Endometrium (tissue), 2 donors: Measurements from ENCODE around the gene XG.
"Not testable (repeated sequence)": the region's sequence is repeated elsewhere in the genome, so short reads cannot be mapped to it uniquely, and the experiment has no call there.

Source experiments
- FAIRE-seq: peaks from 2 replicates; lab custom pipeline; 2012; peaks lifted over from hg19 to GRCh38; lab: Jason Lieb, UNC
- donor health status: control.
- donor health status: control.

The XG gene

DNA sequence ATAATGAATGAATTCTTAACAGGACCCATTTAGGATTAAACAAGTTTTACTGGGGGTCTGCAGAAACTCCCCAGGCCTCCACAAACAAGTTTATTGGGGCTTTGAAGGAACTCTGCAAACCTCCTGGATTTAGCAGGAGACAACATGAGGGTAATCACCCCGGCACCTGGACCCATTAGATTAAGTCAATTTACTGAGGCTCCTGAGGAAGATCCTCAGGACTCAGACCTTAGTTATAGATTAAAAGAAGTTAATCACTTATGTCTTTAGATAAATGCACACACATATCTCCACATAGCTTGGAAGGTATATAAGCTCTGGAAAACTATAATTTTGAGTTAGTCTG, 29.4 kb downstream of the XG start:
- no peak for FAIRE-seq

DNA sequence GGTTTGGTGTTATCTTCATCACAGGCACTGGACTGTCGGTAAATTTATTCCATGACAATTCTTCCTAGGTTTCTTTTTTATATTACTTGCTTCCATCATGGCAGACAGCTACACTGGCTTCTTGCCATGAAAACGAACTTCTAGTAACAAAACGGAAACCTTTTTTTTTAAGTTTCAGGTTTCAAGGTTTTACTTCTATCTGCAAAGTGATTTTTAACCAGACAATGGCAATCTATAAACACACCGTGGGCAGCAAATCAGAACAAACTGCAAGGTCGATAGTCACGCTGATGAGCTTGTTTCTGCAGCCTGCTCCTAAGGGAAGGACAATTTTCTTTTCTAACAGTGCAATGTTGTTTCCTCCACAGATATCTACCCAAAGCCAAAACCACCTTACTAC, 29.9 kb downstream of the XG start:
- no peak for FAIRE-seq

GRCh38 chrX:2782171-2782570, 30.3 kb downstream of the XG start:
- FAIRE-seq = no peak

DNA sequence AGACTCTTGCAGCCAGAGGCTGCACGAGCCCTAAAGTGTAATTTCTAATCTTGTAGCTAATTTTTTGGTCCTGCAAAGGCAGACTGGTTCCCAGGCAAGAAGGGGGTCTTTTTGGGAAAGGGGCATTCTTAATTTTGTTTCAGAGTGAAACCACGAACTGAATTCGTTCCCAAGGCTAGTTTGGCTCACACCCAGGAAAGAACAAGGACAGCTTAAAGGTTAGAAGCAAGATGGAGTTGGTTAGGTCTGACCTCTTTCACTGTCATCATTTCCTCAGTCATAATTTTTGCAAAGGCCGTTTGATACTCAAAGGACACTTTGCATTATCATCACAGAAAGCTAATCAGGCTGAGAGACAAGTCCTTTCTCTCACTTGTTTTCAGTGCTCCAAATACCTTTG, 30.9 kb downstream of the XG start:
- no peak for FAIRE-seq

- no peak for FAIRE-seq
These were observed 32.2 kb downstream of the XG start for GRCh38 chrX:2784026-2784425.

DNA sequence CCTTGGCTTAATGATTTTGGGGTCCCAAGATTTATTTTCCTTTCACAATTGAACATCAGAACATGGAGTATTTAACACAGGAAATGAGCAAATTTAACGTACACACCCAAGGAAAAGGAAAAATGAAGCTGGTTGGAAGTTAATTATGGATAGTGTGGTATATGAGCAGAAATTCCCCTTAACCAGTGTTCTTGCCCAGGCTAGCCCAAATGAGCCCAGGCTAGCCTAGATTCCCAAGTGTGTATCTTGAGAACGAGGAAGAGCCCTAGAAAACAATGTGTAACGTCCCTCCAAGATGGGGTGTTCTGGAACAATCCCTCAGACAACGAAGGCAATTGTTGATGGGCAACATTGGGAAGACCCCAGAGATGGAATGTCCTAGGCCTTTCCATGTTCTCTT, 33.7 kb downstream of the XG start:
- no peak for FAIRE-seq

DNA sequence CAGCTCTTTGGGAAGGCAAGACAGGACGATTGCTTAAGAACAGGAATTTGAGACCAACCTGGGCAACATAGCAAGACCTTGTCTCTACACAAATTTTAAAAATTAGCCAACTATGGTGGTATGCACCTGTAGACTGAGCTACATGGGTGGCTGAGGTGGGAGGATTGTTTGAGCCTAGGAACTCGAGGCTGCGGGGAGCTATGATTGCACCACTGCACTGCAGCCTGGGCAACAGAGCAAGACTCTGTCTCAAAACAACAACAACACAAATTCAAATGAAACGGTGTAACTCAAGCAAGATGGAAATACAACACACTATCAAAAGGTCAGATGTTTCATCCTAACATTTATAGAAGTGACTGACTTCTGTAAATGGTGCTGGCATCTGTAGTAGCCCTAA, 37.1 kb downstream of the XG start:
- FAIRE-seq = no peak

- no peak for FAIRE-seq
These were observed 37.7 kb downstream of the XG start for GRCh38 chrX:2789569-2789968.

DNA sequence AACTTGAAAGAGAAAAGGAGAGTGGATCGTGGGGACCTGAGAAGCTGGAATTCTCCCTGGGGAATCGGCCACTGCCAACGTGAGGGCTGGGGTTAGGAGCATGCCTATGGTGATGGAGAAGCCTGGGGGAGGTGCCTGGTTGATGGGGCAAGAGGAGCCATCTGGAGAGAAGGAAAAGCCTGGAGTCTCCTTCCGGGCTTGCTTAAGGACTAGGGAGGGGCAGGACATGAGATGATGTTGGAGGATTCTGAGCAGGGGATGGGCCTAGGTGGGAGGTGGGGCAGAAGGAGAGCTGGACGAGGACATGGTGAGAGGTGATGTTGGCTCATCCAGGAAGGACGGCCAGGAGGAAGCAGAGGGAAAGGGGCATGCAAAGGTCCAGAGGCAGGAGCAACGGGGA, 41.9 kb downstream of the XG start:
- FAIRE-seq = no peak

- FAIRE-seq = no peak
These were observed 42.5 kb downstream of the XG start for GRCh38 chrX:2794336-2794735.

DNA sequence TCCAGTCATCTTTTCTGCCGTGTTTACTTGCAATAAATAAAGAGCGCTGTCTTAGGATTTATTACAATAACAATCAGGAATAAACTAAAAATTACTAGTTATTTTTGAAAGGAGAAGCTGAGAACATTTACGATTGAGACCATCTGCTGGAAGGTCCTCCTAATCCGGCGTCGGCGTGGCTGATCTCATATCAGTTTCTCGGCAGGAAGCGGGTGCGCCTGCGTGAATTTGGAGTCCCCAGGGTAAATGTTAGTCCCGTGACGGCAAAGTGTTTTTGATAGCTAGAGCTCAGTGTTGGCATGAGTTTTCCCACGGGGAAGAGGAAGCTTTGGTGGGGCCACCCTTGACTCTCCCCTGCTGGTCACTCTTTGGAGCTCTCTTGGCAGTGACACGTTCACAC, 45.0 kb downstream of the XG start:
- not testable (repeated sequence) for FAIRE-seq

GRCh38 chrX:2799369-2799768, 47.5 kb downstream of the XG start:
- FAIRE-seq = no peak

- not testable (repeated sequence) for FAIRE-seq
These were observed 48.1 kb downstream of the XG start for GRCh38 chrX:2799980-2800379.

- no peak for FAIRE-seq
These were observed 49.4 kb downstream of the XG start for GRCh38 chrX:2801223-2801622.

GRCh38 chrX:2802376-2803090, 50.7 kb downstream of the XG start:
- FAIRE-seq = not testable (repeated sequence)

DNA sequence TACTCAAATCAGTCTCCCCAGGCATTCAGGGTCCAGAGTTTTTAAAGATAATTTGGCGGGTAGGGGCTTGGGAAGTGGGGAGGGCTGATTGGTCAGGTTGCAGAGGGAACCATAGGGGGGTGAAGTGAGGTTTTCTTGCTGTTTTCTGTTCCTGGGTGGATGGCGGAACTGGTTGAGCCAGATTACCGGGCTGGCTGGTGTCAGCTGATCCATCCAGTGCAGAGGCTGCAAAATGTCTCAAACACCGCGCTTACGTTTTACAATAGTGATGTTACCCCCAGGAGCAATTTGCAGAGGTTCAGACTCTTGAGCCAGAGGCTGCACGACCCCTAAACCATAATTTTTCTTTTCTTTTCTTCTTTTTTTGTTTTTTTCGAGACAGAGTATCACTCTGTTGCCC, 51.6 kb downstream of the XG start:
- not testable (repeated sequence) for FAIRE-seq

DNA sequence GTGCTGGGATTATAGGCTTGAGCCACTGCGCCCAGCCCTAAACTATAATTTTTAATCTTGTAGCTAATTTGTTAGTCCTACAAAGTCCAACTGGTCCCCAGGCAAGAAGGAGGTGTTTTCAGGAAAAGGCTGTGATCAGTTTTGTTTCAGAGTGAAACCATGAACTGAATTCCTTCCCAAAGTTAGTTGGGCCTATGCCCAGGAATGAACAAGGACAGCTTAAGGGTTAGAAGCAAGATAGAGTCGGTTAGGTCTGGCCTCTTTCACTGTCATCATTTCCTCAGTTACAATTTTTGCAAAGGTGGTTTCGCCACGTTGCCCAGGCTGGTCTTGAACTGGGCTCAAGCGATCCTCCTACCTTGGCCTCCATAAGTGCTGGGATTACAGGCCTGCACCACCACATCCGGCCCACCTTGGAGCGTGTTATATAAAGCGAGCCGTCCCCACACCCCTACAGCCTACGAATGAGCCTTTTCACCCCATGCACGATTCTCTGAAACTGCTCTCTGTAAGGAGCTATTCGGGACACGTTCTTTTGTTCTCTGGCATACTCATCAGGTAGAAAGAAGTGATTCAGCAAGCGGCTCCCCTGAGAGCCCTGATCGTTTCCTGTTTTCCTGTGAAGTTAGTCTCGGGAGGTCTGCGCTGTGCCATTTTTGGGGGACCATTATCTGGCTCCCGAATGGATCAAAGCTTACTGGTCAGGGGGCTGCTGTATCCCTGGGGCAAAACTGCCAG, 52.4 kb downstream of the XG start:
- FAIRE-seq = not testable (repeated sequence)

GRCh38 chrX:2804858-2805257, 53.0 kb downstream of the XG start:
- FAIRE-seq = not testable (repeated sequence)

DNA sequence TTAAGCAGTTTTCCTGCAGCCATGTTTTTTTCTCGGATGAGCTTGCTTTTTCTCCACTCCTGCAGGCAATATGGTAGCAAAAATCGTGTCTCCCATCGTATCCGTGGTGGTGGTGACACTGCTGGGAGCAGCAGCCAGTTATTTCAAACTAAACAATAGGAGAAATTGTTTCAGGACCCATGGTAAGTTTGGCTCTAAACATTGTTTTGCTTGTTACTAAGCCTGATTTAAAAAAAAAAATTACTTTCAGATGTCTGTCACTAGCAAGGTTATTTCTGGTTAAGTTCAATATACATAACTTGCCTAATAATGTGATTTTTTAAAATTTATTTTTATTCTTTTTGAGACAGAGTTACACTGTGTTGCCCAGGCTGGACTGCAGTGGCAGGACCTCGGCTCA, 59.4 kb downstream of the XG start:
- FAIRE-seq = no peak

DNA sequence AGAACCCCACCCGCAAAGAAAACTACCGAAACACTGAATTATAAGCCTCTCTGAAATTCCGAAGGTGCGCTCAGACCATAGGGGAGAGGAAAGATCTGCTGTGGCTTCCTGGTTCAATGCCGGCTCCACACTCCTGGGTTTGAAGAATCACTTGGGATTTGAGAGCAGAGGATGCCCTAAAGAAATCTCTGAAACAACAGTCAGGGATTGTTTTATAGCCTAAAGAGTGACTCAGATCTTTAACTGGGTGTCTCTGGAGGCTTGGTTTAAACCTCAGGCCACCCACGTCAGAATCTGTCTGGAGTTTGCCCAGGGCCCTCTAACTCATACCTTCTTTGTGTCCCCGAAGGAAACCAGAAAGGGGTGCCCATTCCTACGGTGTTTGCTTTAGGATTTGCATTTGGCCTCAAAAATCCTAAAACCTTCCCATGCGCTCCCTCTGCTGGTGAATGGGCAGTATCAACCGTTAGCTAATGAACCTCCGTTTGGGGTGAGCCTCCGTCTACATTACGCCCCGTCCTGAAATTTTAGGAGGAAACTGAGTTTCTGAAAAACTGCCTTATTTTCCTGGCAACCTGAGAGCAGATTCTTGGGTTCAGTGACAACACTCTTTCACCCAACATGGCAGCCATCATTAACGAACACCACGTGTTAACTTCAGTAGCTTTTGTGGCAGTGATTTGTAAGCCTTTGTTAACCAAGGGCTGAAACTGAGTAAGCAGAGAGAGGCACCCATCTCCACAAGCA, 60.5 kb downstream of the XG start:
- FAIRE-seq = peak; percentile 31

DNA sequence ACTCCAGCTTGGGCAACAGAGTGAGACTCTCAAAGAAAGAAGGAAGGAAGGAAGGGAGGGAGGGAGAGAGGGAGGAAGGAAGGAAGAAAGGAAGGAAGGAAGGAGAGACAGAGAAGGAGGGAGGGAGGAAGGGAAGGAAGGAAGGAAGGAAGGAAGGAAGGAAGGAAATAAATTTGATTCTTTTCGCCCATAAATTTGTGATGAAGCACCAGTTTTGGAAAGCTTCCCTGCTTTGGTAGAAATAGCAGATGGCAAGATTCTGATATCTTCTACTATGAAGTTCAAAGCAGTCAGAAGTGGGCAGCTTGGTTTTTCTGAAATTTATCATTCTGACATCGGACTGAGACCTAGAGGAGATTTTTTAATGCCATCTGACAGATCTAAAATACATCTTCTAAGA, 65.2 kb downstream of the XG start:
- FAIRE-seq = no peak

- FAIRE-seq = no peak
These were observed 67.7 kb downstream of the XG start for GRCh38 chrX:2819345-2820135.
